PFSK-1 (cell line): ENCODE results near the gene PROM1.

Source experiments
- FOXP2 ChIP-seq: optimal IDR thresholded peaks from 2 replicates; pipeline ENCODE3; 2011; ENCODE audit warnings: borderline replicate concordance, control low read depth, inconsistent platforms; ENCODE audit not compliant: insufficient read depth; ENCODE audit errors: extremely low read length, extremely low read depth
- POLR2AphosphoS5 ChIP-seq: IDR thresholded peaks from 2 replicates; pipeline ENCODE4 v1.6.1; 2012; ENCODE audit warnings: low read depth, mild to moderate bottlenecking, control low read depth, low read length, moderate library complexity
- REST ChIP-seq, 2 experiments: IDR thresholded peaks; 2 replicates each; pipeline versions ENCODE4 v1.6.1 to v1.8.0; 2011 to 2012; ENCODE audit warnings: low read depth in 2 of 2, low read length in 2 of 2, control low read depth in 1 of 2, inconsistent platforms in 1 of 2, mild to moderate bottlenecking in 1 of 2, moderate library complexity in 1 of 2; ENCODE audit not compliant: insufficient read depth in 1 of 2
- SIN3A ChIP-seq: IDR thresholded peaks from 2 replicates; pipeline ENCODE4 v1.6.1; 2012; ENCODE audit warnings: mild to moderate bottlenecking, low read length, moderate library complexity, borderline replicate concordance; ENCODE audit not compliant: insufficient read depth
- TAF1 ChIP-seq: IDR thresholded peaks from 2 replicates; pipeline ENCODE4 v1.6.1; 2012; ENCODE audit warnings: low read length, control low read depth, borderline replicate concordance; ENCODE audit not compliant: insufficient read depth

The PROM1 gene

GRCh38 chr4:16088601-16089000, 4.8 kb upstream of the PROM1 start:
- no peak for TF ChIP-seq TAF1
- no peak for TF ChIP-seq REST (IDR thresholded peaks at IDR 0.05; ENCODE audit: insufficient read depth in 1 of 2, low read depth in 2 of 2, low read length in 2 of 2)
- TF ChIP-seq SIN3A, result no peak
- TF ChIP-seq FOXP2, result no peak
- no peak for TF ChIP-seq POLR2AphosphoS5

GRCh38 chr4:16085822-16086221, 2.0 kb upstream of the PROM1 start:
- no peak for TF ChIP-seq POLR2AphosphoS5
- TF ChIP-seq REST (IDR thresholded peaks at IDR 0.05; ENCODE audit: insufficient read depth in 1 of 2, low read depth in 2 of 2, low read length in 2 of 2), result no peak
- TF ChIP-seq TAF1, result no peak
- TF ChIP-seq SIN3A, result no peak
- TF ChIP-seq FOXP2, result no peak

- no peak for TF ChIP-seq FOXP2
- no peak for TF ChIP-seq REST (IDR thresholded peaks at IDR 0.05; ENCODE audit: insufficient read depth in 1 of 2, low read depth in 2 of 2, low read length in 2 of 2)
- no peak for TF ChIP-seq SIN3A
- TF ChIP-seq POLR2AphosphoS5, result no peak
- TF ChIP-seq TAF1, result no peak
Observed at GRCh38 chr4:16082426-16083240, 1.2 kb downstream of the PROM1 start.

GRCh38 chr4:16082041-16082425, 1.8 kb downstream of the PROM1 start:
- TF ChIP-seq POLR2AphosphoS5 (no peak), REST (IDR thresholded peaks at IDR 0.05; ENCODE audit: insufficient read depth in 1 of 2, low read depth in 2 of 2, low read length in 2 of 2) (no peak), SIN3A (no peak), FOXP2 (no peak), TAF1 (no peak)

- TF ChIP-seq SIN3A (no peak), FOXP2 (no peak), TAF1 (no peak), POLR2AphosphoS5 (no peak), REST (IDR thresholded peaks at IDR 0.05; ENCODE audit: insufficient read depth in 1 of 2, low read depth in 2 of 2, low read length in 2 of 2) (no peak)
Observed at GRCh38 chr4:16079046-16079445, 4.8 kb downstream of the PROM1 start.
